GM23248 (cell line): ENCODE data around the gene FLG2. TPM values are rescaled to one million over a fixed set of nuclear protein-coding genes. Genes with fewer than 3 reads are reported as not detected.
A peak's percentile ranks its signal among the peaks of the same experiment; 100 is the strongest.

ENCODE experiments used
- DNase-seq: peaks from one replicate; pipeline ENCODE4 v3.0.0-alpha.2; 2015
- H2AFZ ChIP-seq: fragments of 200-600 bp; sonication (generic); 2 replicates; pipeline ENCODE4 v1.6.1; 2016; ENCODE audit warnings: antibody characterized with exemption
- H3F3A ChIP-seq: fragments of 200-600 bp; sonication (generic); 2 replicates; pipeline ENCODE4 v1.6.1; 2016; ENCODE audit warnings: mild to moderate bottlenecking, antibody characterized with exemption, mixed run types; ENCODE audit not compliant: insufficient read depth
- H3K27ac ChIP-seq: fragments of 200-600 bp; sonication (generic); 2 replicates; pipeline ENCODE4 v1.5.1; 2016; ENCODE audit warnings: mild to moderate bottlenecking
- H3K27me3 ChIP-seq: fragments of 200-600 bp; sonication (generic); replicated peaks from 2 replicates; pipeline ENCODE4 v1.6.1; 2016; ENCODE audit warnings: mild to moderate bottlenecking; ENCODE audit not compliant: insufficient read depth
- H3K36me3 ChIP-seq: fragments of 200-600 bp; sonication (generic); 2 replicates; pipeline ENCODE4 v1.6.1; 2016; ENCODE audit warnings: low read depth, mild to moderate bottlenecking
- H3K4me1 ChIP-seq: fragments of 200-600 bp; sonication (generic); 2 replicates; pipeline ENCODE4 v1.6.1; 2016; ENCODE audit warnings: mild to moderate bottlenecking; ENCODE audit not compliant: insufficient read depth
- H3K4me2 ChIP-seq: fragments of 200-600 bp; sonication (generic); one replicate; pipeline ENCODE4 v1.6.1; 2016; ENCODE audit warnings: mild to moderate bottlenecking; ENCODE audit not compliant: unreplicated experiment
- H3K4me3 ChIP-seq: fragments of 200-600 bp; sonication (generic); 2 replicates; pipeline ENCODE4 v1.5.1; 2016; ENCODE audit warnings: mild to moderate bottlenecking
- H3K79me2 ChIP-seq: fragments of 200-600 bp; sonication (generic); 2 replicates; pipeline ENCODE4 v1.6.1; 2016; ENCODE audit warnings: mild to moderate bottlenecking; ENCODE audit not compliant: insufficient read depth
- H3K9ac ChIP-seq: fragments of 200-600 bp; sonication (generic); 2 replicates; pipeline ENCODE4 v1.6.1; 2016; ENCODE audit warnings: mild to moderate bottlenecking
- H3K9me2 ChIP-seq: fragments of 200-600 bp; sonication (generic); 2 replicates; pipeline ENCODE4 v1.6.1; 2016; ENCODE audit warnings: mixed run types, mild to moderate bottlenecking, moderate library complexity; ENCODE audit not compliant: insufficient read depth
- H3K9me3 ChIP-seq: fragments of 200-600 bp; sonication (generic); one replicate; pipeline ENCODE4 v1.6.1; 2017; ENCODE audit warnings: low read depth
- H4K20me1 ChIP-seq: fragments of 200-600 bp; sonication (generic); 2 replicates; pipeline ENCODE4 v1.6.0; 2016; ENCODE audit not compliant: insufficient read depth
- EZH2 ChIP-seq: fragments of 200-600 bp; sonication (generic); IDR thresholded peaks from 2 replicates; pipeline ENCODE4 v1.6.1; 2018; ENCODE audit warnings: antibody characterized with exemption, mild to moderate bottlenecking; ENCODE audit not compliant: insufficient read depth, poor library complexity, severe bottlenecking
- EZH2phosphoT487 ChIP-seq: fragments of 200-600 bp; sonication (generic); IDR thresholded peaks from 2 replicates; pipeline ENCODE4 v1.6.1; 2018; ENCODE audit warnings: antibody characterized with exemption, moderate library complexity, mild to moderate bottlenecking, low read depth; ENCODE audit not compliant: insufficient read depth
- WGBS, 2 experiments: methylation state at CpG; one replicate each; pipeline ENCODE4 v1.1.6; 2015 to 2017; ENCODE audit warnings: low lambda C conversion rate in 2 of 2, low coverage in 1 of 2; ENCODE audit errors: missing lambda C conversion rate in 2 of 2; 5-methylcytosine and 5-hydroxymethylcytosine counted together
- in situ Hi-C: fragments of 300-500 bp; cut with MboI; formaldehyde crosslinking; loops from 2 replicates; pipeline ENCODE4 v1.15.0; 2020
- polyA plus RNA-seq: library from polyadenylated mRNA; unstranded; fragments of >200 nt; fragmentation: Nextera tagmentation; extraction: Ambion mirVana; gene quantifications from 2 replicates; pipeline ENCODE4 v1.2.1, GENCODE V29; 2016
- total RNA-seq: library from RNA; depleted of rRNA; stranded (reverse); fragments of >200 nt; shearing (Covaris generic); gene quantifications from 2 replicates; pipeline ENCODE4 v1.2.3, GENCODE V29; 2014; rRNA removed

The FLG2 gene
- total RNA-seq (not detected in 2 replicates), polyA plus RNA-seq (not detected in 2 replicates)

GRCh38 chr1:152359906-152360305 is at the start of gene FLG2:
FLG2 (minus strand) TSS chr1:152360006; CDS start chr1:152358884, 1,122 bp downstream.
- Histone ChIP-seq H3K4me2 (no peak within 1 kb of the TSS), H3F3A (no peaks in the 10 kb centered on the region), H3K4me1 (peaks cover 8% of the 10 kb centered on the region; the same call in 1 of the 2 replicates), H2AFZ (no peak within 1 kb of the TSS), H3K9ac (no peak within 1 kb of the TSS), H3K4me3 (no peak within 1 kb of the TSS), H3K9me3 (no peaks in the 10 kb centered on the region), H3K9me2 (no peaks in the 10 kb centered on the region), H3K27ac (no peak within 1 kb of the TSS), H4K20me1 (no peaks in the 10 kb centered on the region), H3K27me3 (no peaks in the 10 kb centered on the region), H3K79me2 (no peaks in the 10 kb centered on the region), H3K36me3 (no peaks in the 10 kb centered on the region)
- DNase-seq: no peak
- in situ Hi-C loops: no loop called here
- WGBS, 2 experiments: 58 to 77% methylated on average over 2 of the region's 2 CpGs
- no peak for TF ChIP-seq EZH2phosphoT487
- no peak for TF ChIP-seq EZH2

GRCh38 chr1:152408664-152409063 is 48.9 kb upstream of the FLG2 start:
- in situ Hi-C loops: no loop called here
- no peaks in the 10 kb centered on the region for H4K20me1 ChIP-seq
- H3K9ac ChIP-seq: no peak overlapping the region
- H3K27me3 ChIP-seq: 0 out of 2 replicates have a peak, but pooled peaks cover 17% of the 10 kb centered on the region
- no peak for DNase-seq
- TF ChIP-seq EZH2 (no peak), EZH2phosphoT487 (no peak)
- H3K27ac ChIP-seq: no peak overlapping the region
- no peaks in the 10 kb centered on the region for H3F3A ChIP-seq
- no peak overlapping the region for H3K4me3 ChIP-seq
- H3K4me2 ChIP-seq: no peak overlapping the region
- H3K9me3 ChIP-seq: no peaks in the 10 kb centered on the region
- WGBS, 2 experiments: 85 to 86% methylated on average over 4 of the region's 4 CpGs
- no peak overlapping the region for H2AFZ ChIP-seq
- H3K4me1 ChIP-seq: no peaks in the 10 kb centered on the region
- no peaks in the 10 kb centered on the region for H3K9me2 ChIP-seq
- no peaks in the 10 kb centered on the region for H3K79me2 ChIP-seq
- no peaks in the 10 kb centered on the region for H3K36me3 ChIP-seq

- Histone ChIP-seq H3K4me3 (no peak overlapping the region), H2AFZ (no peak overlapping the region), H3K4me2 (no peak overlapping the region), H3K9me2 (no peaks in the 10 kb centered on the region), H3K9me3 (no peaks in the 10 kb centered on the region), H3K27ac (no peak overlapping the region), H3K9ac (no peak overlapping the region), H3K79me2 (no peaks in the 10 kb centered on the region), H3F3A (no peaks in the 10 kb centered on the region), H3K36me3 (no peaks in the 10 kb centered on the region), H3K4me1 (no peaks in the 10 kb centered on the region), H3K27me3 (peaks cover 25% of the 10 kb centered on the region), H4K20me1 (no peaks in the 10 kb centered on the region)
- DNase-seq: peak; percentile 32
- TF ChIP-seq EZH2 (no peak), EZH2phosphoT487 (no peak)
- in situ Hi-C loops: no loop called here
- 23 to 32% methylated on average over 8 of the region's 8 CpGs for WGBS, 2 experiments
Measured at GRCh38 chr1:152398812-152399698, 39.2 kb upstream of the FLG2 start.

- no peaks in the 10 kb centered on the region for H3K4me1 ChIP-seq
- H3K27ac ChIP-seq: no peak overlapping the region
- 49 to 57% methylated on average over 5 of the region's 5 CpGs for WGBS, 2 experiments
- H3K79me2 ChIP-seq: no peaks in the 10 kb centered on the region
- H3K9ac ChIP-seq: no peak overlapping the region
- in situ Hi-C loops: no loop called here
- H3K4me2 ChIP-seq: no peak overlapping the region
- H3K36me3 ChIP-seq: no peaks in the 10 kb centered on the region
- peaks cover 29% of the 10 kb centered on the region for H3K27me3 ChIP-seq
- no peak overlapping the region for H2AFZ ChIP-seq
- no peaks in the 10 kb centered on the region for H3F3A ChIP-seq
- H3K9me3 ChIP-seq: no peaks in the 10 kb centered on the region
- H3K4me3 ChIP-seq: no peak overlapping the region
- DNase-seq: peak; percentile 9
- no peaks in the 10 kb centered on the region for H4K20me1 ChIP-seq
- TF ChIP-seq EZH2phosphoT487 (no peak), EZH2 (no peak)
- no peaks in the 10 kb centered on the region for H3K9me2 ChIP-seq
Measured at GRCh38 chr1:152397474-152397873, 37.7 kb upstream of the FLG2 start.
